HG02571 (cell line): ENCODE measurements around the gene GRIN2A.

Experiments used
- ATAC-seq: cut with Tn5 transposase; IDR thresholded peaks from one replicate; pipeline ENCODE4 v1.9.1; 2021; ENCODE audit warnings: mild to moderate bottlenecking, moderate library complexity; ENCODE audit not compliant: unreplicated experiment

Gene GRIN2A

DNA sequence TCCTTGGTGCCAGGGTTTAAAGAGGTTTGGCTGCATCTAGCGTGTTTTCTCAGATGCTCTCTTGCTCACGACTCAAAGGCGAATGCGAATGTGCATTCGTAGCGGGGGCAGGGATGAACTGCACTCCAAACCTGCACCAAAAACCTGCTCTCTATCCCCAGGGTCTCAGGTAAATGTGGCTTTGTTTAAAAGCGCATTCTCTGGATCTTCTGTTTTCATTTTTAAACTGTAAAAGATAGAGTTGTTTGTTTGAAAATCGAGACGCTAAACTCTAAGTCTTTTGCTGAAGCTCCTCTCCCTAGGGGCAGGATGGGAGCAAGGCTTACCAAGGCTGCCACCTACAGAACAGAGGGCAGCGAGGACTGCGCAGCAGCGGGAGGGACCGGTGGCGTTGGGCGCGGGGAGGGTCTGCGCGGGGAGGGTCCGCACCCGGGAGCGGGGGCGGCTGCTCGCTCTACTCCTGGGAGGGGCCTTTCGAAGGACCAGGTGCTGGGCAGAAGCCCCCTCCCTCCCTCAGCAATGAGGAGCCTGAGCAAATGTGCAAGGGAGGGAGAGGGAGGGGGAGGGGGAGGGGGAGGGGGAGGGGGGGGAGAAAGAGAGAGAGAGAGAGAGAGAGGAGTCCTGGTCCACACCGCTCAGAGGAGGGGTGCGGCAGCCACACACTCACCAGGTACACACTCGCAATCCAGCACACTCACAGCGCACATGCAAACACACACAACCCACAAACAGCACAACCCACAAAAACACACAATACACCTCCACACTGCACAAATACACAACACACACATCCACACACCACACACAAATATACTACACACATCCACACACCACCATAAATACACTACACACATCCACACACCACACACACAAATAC lies 142.8 kb downstream of the GRIN2A start:
- ATAC-seq, result no peak

GRCh38 chr16:10037751-10038150 lies 144.5 kb downstream of the GRIN2A start:
- no peak for ATAC-seq

- ATAC-seq, result no peak
Measured at GRCh38 chr16:10036956-10037355, 145.3 kb downstream of the GRIN2A start.

GRCh38 chr16:10033556-10033955 lies 148.7 kb downstream of the GRIN2A start:
- no peak for ATAC-seq

GRCh38 chr16:10031955-10032354 lies 150.3 kb downstream of the GRIN2A start:
- no peak for ATAC-seq

GRCh38 chr16:10031473-10031872 lies 150.8 kb downstream of the GRIN2A start:
- no peak for ATAC-seq

- ATAC-seq, result no peak
Measured at GRCh38 chr16:10028644-10029043, 153.6 kb downstream of the GRIN2A start.

DNA sequence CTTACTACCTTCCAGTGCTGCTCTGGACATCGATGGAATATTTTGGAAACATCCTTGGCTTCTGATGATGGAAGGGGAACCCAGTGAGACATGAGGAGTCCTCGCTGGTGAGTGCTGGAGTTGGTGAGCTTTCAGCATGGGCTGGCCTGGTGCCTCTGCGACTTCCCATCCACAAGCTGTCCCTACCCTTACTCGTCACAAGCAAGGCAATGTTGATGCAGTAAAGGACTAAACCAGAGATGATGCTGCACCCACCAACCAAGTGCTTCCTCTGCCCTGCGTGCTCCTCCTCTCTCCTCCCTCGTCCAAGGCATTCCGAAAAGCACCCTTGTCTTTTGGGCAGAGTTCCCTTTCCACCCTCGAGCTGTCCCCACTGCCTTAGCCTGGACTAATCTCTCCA lies 154.7 kb downstream of the GRIN2A start:
- no peak for ATAC-seq

- ATAC-seq, result no peak
Measured at GRCh38 chr16:10026593-10026992, 155.6 kb downstream of the GRIN2A start.

DNA sequence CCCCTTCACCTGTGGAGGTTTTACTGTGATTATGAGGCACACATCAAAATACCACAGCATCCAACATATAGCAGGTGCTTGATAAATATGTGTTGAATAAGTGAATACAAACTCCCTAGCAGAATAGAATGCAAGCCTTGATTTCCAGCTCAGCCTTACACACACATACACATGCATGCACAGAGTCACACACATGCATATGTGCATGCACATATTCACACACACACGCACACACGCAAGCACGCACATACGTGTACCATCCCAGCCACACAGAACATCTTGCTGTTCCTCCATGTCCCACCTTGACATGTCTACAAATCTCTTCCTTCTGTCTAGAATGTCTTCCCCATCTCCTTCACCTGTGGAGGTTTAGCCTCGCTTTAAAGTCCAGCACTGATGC lies 160.1 kb downstream of the GRIN2A start:
- no peak for ATAC-seq

DNA sequence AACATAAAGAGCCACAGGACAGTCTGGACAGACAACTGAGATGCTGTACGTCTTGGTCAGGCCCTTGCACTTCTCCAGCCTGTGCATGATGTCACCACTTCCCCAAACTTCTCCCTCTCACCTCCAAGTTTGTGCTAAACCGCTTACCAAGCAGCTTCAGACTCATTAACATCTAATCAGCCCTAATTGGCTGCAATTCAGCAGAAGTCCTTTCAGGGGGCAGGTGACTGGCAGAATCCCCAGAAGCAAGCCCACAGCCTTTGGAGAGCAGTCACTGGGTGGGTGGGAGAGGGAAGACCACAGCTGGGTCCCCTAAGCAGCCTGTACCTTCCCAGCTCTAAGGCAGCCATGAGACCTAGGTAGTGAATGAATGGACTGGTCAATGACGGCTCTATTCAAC lies 161.4 kb downstream of the GRIN2A start:
- ATAC-seq, result no peak

GRCh38 chr16:10016752-10017151 lies 165.5 kb downstream of the GRIN2A start:
- ATAC-seq, result no peak

GRCh38 chr16:10015397-10015796 lies 166.8 kb downstream of the GRIN2A start:
- ATAC-seq, result no peak

GRCh38 chr16:10013774-10014173 lies 168.5 kb downstream of the GRIN2A start:
- ATAC-seq, result no peak

GRCh38 chr16:10013364-10013763 lies 168.9 kb downstream of the GRIN2A start:
- ATAC-seq, result no peak

GRCh38 chr16:10009684-10010083 lies 172.5 kb downstream of the GRIN2A start:
- no peak for ATAC-seq

GRCh38 chr16:10003486-10003885 lies 178.7 kb downstream of the GRIN2A start:
- ATAC-seq, result no peak

- no peak for ATAC-seq
Measured at GRCh38 chr16:10001258-10001775, 180.9 kb downstream of the GRIN2A start.

DNA sequence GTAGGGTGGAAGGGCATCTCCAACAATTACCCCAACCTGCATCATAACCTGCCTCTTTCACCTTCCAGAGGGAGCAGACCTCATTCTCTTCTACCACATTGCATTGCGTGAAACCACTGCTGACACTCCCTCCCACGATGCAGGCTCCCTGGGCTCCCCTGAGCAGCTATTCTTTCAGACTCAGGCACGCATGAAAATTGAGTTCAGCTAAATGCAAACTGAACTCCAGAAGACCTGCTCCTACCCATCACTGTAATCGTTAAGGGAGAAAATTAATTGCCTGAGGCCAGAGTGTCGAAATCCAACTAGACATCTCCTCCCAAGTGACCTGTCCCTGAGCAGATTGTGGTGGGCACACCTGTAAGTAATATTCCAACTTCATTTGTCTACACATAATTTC lies 186.0 kb downstream of the GRIN2A start:
- ATAC-seq, result no peak

DNA sequence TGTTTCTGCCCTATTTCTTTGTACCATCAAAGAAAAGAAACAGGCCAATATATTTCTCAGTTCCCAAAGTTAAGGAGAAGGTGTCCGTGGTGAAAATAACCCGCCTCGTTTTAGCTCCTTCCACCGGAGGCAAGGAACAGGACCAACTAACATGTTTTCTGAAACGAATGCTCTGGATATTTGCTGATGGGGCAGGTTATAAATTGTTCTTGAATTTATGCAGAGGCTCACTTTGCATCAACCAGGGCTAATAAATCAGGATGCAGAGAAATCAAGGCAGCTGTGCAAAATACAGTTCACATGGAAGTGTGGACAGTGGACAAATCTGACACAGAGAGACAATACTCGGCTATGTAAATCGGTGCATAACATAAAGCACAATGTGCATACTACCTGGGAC lies 189.8 kb downstream of the GRIN2A start:
- ATAC-seq, result no peak

DNA sequence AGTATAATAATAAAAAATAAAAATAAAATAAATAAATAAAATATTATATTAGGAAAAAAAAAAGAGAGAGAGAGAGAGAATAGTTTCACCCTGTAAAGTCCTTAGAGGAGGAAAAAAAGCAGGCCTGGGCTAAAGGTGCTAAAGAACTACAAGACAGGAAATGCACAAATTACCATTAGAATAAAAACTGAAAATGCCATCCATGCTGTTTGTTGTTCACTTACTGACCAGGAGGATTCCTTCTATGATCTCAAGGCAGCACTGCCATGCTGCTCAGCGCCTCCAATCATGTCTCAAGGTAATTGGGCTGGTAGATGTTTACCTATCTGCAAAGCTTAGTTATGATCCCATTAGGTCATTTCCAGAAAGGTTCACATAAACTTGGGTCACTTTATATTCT lies 201.2 kb downstream of the GRIN2A start:
- ATAC-seq, result no peak

- no peak for ATAC-seq
Measured at GRCh38 chr16:9978160-9978725, 204.0 kb downstream of the GRIN2A start.
